ENCODE results near the gene MIDN.

DNA sequence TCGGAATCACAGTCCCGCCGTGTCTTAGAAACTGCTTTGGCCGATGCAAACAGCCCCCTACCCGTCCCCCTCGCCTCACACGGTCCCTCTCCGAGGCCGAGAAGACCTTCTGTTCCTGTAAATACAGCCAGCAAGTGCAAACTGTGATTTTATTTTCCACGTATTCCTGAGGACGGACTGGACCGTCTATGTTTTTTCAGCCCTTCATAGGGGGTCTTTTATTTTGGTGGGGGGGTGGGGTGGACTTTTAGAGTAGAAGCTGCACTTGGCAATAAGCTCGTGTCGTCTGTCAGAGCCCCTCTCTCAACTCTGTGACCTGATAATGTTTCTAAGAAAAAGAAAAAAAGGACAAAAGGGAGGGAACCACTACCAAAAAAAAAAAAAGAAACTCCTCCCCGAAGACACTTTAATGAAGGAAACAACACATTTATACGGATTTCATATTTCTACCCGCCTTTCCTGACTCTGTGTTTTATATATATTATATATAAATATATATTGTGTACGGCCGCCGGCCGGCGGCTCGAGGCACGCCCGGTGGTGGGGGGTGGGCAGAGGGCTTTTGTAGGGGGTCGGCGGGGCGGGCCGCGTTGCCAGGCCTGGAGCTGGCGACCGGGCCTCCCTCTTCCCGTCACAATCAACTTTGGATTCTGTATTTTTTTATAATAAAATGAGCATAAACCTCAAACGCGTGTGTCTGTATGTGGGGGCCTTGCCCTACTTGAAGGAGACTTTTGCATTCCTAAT, 52.5 kb downstream of the MIDN start:
- TF ChIP-seq, protein P1, sequence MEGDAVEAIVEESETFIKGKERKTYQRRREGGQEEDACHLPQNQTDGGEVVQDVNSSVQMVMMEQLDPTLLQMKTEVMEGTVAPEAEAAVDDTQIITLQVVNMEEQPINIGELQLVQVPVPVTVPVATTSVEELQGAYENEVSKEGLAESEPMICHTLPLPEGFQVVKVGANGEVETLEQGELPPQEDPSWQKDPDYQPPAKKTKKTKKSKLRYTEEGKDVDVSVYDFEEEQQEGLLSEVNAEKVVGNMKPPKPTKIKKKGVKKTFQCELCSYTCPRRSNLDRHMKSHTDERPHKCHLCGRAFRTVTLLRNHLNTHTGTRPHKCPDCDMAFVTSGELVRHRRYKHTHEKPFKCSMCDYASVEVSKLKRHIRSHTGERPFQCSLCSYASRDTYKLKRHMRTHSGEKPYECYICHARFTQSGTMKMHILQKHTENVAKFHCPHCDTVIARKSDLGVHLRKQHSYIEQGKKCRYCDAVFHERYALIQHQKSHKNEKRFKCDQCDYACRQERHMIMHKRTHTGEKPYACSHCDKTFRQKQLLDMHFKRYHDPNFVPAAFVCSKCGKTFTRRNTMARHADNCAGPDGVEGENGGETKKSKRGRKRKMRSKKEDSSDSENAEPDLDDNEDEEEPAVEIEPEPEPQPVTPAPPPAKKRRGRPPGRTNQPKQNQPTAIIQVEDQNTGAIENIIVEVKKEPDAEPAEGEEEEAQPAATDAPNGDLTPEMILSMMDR (IDR thresholded peaks at IDR 0.05; ENCODE audit: poor library complexity, severe bottlenecking), result no peak
- TF ChIP-seq EZH2 (IDR thresholded peaks at IDR 0.05; ENCODE audit: borderline replicate concordance, insufficient read depth, low read length, poor library complexity, severe bottlenecking) (no peak), EP300 (conservative IDR thresholded peaks at IDR 0.05; ENCODE audit: poor library complexity, severe bottlenecking) (no peak), RAD21 (conservative IDR thresholded peaks at IDR 0.05) (no peak), SMC3 (conservative IDR thresholded peaks at IDR 0.05; ENCODE audit: poor library complexity) (no peak)
- TF ChIP-seq, protein P2, sequence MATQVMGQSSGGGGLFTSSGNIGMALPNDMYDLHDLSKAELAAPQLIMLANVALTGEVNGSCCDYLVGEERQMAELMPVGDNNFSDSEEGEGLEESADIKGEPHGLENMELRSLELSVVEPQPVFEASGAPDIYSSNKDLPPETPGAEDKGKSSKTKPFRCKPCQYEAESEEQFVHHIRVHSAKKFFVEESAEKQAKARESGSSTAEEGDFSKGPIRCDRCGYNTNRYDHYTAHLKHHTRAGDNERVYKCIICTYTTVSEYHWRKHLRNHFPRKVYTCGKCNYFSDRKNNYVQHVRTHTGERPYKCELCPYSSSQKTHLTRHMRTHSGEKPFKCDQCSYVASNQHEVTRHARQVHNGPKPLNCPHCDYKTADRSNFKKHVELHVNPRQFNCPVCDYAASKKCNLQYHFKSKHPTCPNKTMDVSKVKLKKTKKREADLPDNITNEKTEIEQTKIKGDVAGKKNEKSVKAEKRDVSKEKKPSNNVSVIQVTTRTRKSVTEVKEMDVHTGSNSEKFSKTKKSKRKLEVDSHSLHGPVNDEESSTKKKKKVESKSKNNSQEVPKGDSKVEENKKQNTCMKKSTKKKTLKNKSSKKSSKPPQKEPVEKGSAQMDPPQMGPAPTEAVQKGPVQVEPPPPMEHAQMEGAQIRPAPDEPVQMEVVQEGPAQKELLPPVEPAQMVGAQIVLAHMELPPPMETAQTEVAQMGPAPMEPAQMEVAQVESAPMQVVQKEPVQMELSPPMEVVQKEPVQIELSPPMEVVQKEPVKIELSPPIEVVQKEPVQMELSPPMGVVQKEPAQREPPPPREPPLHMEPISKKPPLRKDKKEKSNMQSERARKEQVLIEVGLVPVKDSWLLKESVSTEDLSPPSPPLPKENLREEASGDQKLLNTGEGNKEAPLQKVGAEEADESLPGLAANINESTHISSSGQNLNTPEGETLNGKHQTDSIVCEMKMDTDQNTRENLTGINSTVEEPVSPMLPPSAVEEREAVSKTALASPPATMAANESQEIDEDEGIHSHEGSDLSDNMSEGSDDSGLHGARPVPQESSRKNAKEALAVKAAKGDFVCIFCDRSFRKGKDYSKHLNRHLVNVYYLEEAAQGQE (IDR thresholded peaks at IDR 0.05; ENCODE audit: borderline replicate concordance), result no peak
